Activated naive CD4-positive, alpha-beta T cell treated with anti-CD3 and anti-CD28 coated beads for 36 hours (primary cell): Measurements from ENCODE around the gene BAZ2B. TPM values are rescaled to one million over a fixed set of nuclear protein-coding genes. Genes with fewer than 3 reads are reported as not detected.
"Not testable (repeated sequence)": the region's sequence is repeated elsewhere in the genome, so short reads cannot be mapped to it uniquely, and the experiment has no call there.

Source experiments
- CTCF ChIA-PET: fragments of 350-600 bp; sonication (Branson Sonifier 250); formaldehyde crosslinking; loops from one replicate; lab custom pipeline; 2021; ENCODE audit warnings: antibody characterized with exemption; lab: Charles Lee
- DNase-seq: peaks from one replicate; pipeline ENCODE4 v3.0.0-alpha.2; 2020
- H3K27ac Mint-ChIP-seq: one replicate; pipeline ENCODE4 v1.8.0; 2021; ENCODE audit warnings: mild to moderate bottlenecking, mixed read lengths
- H3K27me3 Mint-ChIP-seq: one replicate; pipeline ENCODE4 v1.8.0; 2021; ENCODE audit warnings: low read depth, mixed read lengths
- H3K36me3 Mint-ChIP-seq: one replicate; pipeline ENCODE4 v1.8.0; 2021; ENCODE audit warnings: low read depth, mixed read lengths
- H3K4me1 Mint-ChIP-seq: one replicate; pipeline ENCODE4 v1.8.0; 2021; ENCODE audit warnings: low read depth, mixed read lengths
- H3K4me3 Mint-ChIP-seq: one replicate; pipeline ENCODE4 v1.8.0; 2021; ENCODE audit warnings: mild to moderate bottlenecking, moderate library complexity, mixed read lengths
- H3K9me3 Mint-ChIP-seq: one replicate; pipeline ENCODE4 v1.8.0; 2021; ENCODE audit warnings: mixed read lengths
- intact Hi-C: fragments of 100-400 bp; cut with micrococcal nuclease; formaldehyde crosslinking; loops from one replicate; pipeline ENCODE4 v1.15.1; 2023
- total RNA-seq, 2 experiments: library from RNA; stranded (reverse); gene quantifications; one replicate each; pipeline ENCODE4 v1.2.3, GENCODE V29; 2021

Gene BAZ2B
- total RNA-seq, 2 experiments from 2014 or later, result 8.3 to 9.7 TPM

DNA sequence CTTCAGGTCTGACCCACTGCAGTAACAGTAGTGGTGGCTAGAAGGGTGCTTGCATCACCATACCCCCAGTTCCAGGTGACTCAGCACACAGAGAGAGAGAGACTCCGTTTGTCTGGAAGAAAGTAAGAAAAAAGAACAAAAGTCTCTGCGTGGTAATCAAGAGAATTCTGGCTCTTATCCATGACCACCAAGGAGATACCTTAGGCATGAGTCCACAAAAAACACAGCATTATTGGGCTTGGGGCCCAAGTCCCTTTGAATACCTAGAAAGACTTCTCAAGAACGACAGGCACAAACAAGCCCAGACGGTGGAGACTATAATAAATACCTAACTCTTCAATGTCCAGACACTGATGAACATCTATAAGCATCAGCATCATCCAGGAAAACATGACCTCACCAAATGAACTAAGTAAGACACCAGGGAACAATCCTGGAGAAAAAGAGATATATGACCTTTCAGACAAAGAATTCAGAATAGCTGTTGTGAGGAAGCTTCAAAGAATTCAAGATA lies 21.7 kb upstream of the BAZ2B start:
- intact Hi-C loops, result no loop called here
- H3K27ac Mint-ChIP-seq, result no peak overlapping the region
- H3K27me3 Mint-ChIP-seq, result no peaks in the 10 kb centered on the region
- no peak overlapping the region for H3K4me3 Mint-ChIP-seq
- CTCF ChIA-PET, result no interaction called here
- H3K4me1 Mint-ChIP-seq, result no peaks in the 10 kb centered on the region
- peaks cover 6% of the 10 kb centered on the region for H3K36me3 Mint-ChIP-seq
- no peak for DNase-seq
- peaks cover 2% of the 10 kb centered on the region for H3K9me3 Mint-ChIP-seq

DNA sequence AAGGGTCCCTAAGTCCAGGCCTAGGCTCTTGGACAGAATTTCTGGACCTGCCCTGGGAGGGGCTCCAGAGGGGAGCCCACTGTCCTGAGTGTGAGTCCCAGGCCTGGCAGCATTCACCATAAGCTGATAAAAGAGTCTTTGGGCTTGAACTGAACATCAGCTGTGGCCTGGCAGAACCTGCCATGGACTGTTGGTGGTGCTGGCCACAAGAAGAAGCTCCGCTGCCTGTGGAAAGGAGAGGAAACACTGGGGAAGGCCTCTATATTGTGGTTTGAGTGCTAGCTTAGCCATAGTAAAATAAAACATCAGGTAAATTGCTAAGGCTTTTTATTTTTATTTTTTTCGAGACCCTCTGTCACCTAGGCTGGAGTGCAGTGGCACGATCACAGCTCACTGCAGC lies 20.9 kb upstream of the BAZ2B start:
- Mint-ChIP-seq H3K4me1 (no peaks in the 10 kb centered on the region), H3K27me3 (no peaks in the 10 kb centered on the region), H3K27ac (no peak overlapping the region), H3K9me3 (peaks cover 2% of the 10 kb centered on the region), H3K4me3 (no peak overlapping the region), H3K36me3 (peaks cover 6% of the 10 kb centered on the region)
- DNase-seq, result no peak
- CTCF ChIA-PET, result no interaction called here
- intact Hi-C loops, result no loop called here

DNA sequence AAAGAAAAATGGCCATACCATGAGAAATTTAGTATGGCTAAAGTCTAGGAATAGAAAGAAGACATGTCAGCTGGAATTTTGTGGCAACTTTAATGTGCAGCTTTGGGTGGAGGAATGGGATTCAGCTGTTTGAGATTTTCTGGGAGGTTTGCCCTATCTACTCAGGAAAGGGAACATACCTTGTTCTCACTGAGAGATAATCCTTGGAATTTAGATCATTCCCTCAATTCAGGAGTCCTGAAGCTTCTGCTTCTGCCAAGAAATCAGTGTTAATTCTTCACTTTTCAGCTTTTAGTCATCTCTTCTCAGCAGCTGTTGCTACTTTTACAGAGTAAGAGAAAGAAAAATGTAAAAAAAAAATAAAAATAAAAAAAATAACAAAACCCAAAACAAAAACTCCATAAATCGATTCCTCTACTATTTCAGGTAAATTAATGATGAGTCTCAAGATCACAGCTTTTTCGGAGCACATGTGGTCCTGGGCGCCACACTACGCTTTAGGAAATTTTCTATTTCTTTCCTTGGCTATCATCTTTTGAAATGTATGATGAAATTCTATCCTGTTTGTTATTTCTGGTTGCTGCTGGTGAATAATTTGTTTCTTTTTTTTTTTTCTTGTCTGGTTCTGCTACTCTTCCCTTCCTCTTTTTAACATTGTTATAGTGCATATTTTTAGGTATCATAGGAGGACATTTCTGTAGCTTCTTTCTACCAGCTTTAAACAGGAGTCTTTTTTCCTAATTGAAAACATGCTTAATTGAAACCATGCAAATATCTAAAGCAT lies 18.9 kb upstream of the BAZ2B start:
- DNase-seq, result no peak
- CTCF ChIA-PET, result interaction anchor here (0.6 kb wide), 1 partner anchor 15 kb away, joined by 3 read pairs; no protein-coding TSS in a partner anchor
- Mint-ChIP-seq H3K4me3 (no peak overlapping the region), H3K36me3 (peaks cover 6% of the 10 kb centered on the region), H3K4me1 (no peaks in the 10 kb centered on the region), H3K9me3 (peaks cover 2% of the 10 kb centered on the region), H3K27me3 (no peaks in the 10 kb centered on the region), H3K27ac (no peak overlapping the region)
- intact Hi-C loops, result no loop called here

GRCh38 chr2:159633219-159633618 lies 16.9 kb upstream of the BAZ2B start:
- no peak overlapping the region for H3K27ac Mint-ChIP-seq
- H3K27me3 Mint-ChIP-seq, result no peaks in the 10 kb centered on the region
- intact Hi-C loops, result no loop called here
- H3K36me3 Mint-ChIP-seq, result peaks cover 5% of the 10 kb centered on the region
- H3K9me3 Mint-ChIP-seq, result no peaks in the 10 kb centered on the region
- no peak for DNase-seq
- no peaks in the 10 kb centered on the region for H3K4me1 Mint-ChIP-seq
- no peak overlapping the region for H3K4me3 Mint-ChIP-seq
- CTCF ChIA-PET, result no interaction called here

GRCh38 chr2:159625628-159626027 lies 9.3 kb upstream of the BAZ2B start:
- DNase-seq, H3K9me3 Mint-ChIP-seq, H3K4me1 Mint-ChIP-seq, H3K27ac Mint-ChIP-seq, H3K4me3 Mint-ChIP-seq, H3K36me3 Mint-ChIP-seq, intact Hi-C loops, H3K27me3 Mint-ChIP-seq: not testable (repeated sequence)
- CTCF ChIA-PET, result interaction anchor here (0.6 kb wide), 1 partner anchor 10 kb away, joined by 3 read pairs; the partner anchor contains the start of gene BAZ2B

DNA sequence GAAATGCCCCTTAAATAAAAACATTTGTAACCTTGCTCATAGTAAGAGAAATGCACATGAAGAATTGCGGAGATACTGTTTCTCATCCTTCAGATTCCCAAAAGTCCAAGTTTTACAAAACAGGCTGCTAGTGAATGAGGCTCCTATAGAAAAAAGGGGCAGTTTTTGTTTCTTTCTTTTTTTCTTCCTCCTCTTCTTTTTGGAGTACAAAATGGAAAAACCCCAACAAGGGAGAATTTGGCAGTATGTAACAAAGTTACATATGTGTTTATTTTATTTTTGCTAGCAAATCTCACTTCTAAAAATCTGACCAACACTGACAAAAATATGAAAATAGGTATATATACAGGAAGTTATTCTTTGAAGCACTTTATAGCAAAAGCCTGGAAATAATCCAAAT lies 7.1 kb upstream of the BAZ2B start:
- H3K9me3 Mint-ChIP-seq, result no peaks in the 10 kb centered on the region
- H3K27ac Mint-ChIP-seq, result no peak overlapping the region
- CTCF ChIA-PET, result no interaction called here
- H3K4me3 Mint-ChIP-seq, result no peak overlapping the region
- intact Hi-C loops, result no loop called here
- no peak for DNase-seq
- no peaks in the 10 kb centered on the region for H3K27me3 Mint-ChIP-seq
- H3K36me3 Mint-ChIP-seq, result no peaks in the 10 kb centered on the region
- H3K4me1 Mint-ChIP-seq, result no peaks in the 10 kb centered on the region

DNA sequence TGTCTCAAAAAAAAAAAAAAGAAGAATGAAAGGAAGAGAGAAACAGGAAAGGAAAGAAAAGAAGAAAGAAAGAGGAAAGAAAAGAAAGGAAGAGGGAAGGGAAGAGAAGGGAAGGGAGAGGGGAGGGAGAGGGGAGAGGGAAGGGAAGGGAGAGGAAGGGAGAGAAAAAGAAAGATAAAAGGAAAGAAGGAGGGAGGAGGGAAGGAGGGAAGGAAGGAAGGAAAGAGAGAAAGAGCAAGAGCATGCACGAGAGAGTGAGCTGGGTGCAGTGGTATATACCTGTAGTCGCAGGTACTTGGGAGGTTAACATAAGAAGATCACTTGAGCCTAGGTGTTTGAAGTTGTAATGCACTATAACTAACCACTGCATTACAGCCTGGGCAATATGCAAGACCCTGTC lies 6.6 kb upstream of the BAZ2B start:
- intact Hi-C loops, result no loop called here
- Mint-ChIP-seq H3K4me3 (no peak overlapping the region), H3K9me3 (no peaks in the 10 kb centered on the region), H3K36me3 (no peaks in the 10 kb centered on the region), H3K27ac (no peak overlapping the region), H3K27me3 (peaks cover 1% of the 10 kb centered on the region), H3K4me1 (no peaks in the 10 kb centered on the region)
- CTCF ChIA-PET, result no interaction called here
- no peak for DNase-seq

DNA sequence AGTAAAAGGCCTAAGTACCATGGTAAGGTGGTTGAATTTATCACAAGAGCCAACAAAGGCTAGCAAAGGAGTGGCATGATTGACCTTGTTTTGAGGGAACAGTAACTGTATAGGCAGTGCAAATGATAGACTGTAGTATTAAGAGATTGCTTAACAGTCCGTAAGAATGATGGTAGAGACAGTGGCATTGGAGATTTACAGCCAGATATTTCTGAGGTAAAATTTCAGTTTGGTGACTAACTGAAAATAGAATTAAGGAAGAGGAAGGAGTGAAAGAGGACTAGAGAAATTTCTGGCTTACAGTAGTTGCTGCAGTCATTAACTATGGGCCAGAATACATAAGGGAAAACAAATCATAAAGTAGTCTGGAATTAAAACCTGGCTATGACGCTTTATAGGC lies 4.4 kb upstream of the BAZ2B start:
- Mint-ChIP-seq H3K36me3 (no peaks in the 10 kb centered on the region), H3K4me1 (peaks cover 2% of the 10 kb centered on the region), H3K9me3 (no peaks in the 10 kb centered on the region), H3K4me3 (no peak overlapping the region), H3K27ac (no peak overlapping the region), H3K27me3 (peaks cover 7% of the 10 kb centered on the region)
- no peak for DNase-seq
- intact Hi-C loops, result no loop called here
- CTCF ChIA-PET, result interaction anchor here (0.7 kb wide), 1 partner anchor 15 kb away, joined by 3 read pairs; no protein-coding TSS in a partner anchor

DNA sequence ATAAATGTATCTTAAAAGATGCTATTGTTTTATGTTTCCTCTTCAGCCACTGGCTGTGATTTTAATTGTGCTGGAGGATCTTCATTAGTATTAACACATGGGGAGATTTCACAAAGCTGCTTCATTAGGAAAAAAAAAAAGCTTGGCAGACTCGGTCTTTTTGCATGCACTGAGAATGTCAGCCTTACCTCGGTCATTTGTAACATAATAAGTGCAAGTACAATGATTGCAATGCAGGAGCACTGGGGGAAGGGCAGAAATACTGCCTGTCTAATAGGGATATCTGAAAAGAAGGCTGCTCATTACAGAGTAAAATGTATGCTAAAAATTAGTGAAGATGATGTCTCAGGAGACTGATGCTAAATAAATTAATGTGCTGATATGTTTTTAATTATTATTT lies 1.3 kb upstream of the BAZ2B start:
- no peaks in the 10 kb centered on the region for H3K36me3 Mint-ChIP-seq
- CTCF ChIA-PET, result interaction anchor here (0.8 kb wide), 1 partner anchor 23 kb away, joined by 3 read pairs; no protein-coding TSS in a partner anchor
- peaks cover 6% of the 10 kb centered on the region for H3K4me1 Mint-ChIP-seq
- H3K9me3 Mint-ChIP-seq, result no peaks in the 10 kb centered on the region
- no peak overlapping the region for H3K4me3 Mint-ChIP-seq
- DNase-seq, result no peak
- H3K27ac Mint-ChIP-seq, result no peak overlapping the region
- intact Hi-C loops, result loop anchor here (2.0 kb wide), 1 partner anchor 331 kb away; the partner anchor contains the start of gene WDSUB1
- peaks cover 12% of the 10 kb centered on the region for H3K27me3 Mint-ChIP-seq

DNA sequence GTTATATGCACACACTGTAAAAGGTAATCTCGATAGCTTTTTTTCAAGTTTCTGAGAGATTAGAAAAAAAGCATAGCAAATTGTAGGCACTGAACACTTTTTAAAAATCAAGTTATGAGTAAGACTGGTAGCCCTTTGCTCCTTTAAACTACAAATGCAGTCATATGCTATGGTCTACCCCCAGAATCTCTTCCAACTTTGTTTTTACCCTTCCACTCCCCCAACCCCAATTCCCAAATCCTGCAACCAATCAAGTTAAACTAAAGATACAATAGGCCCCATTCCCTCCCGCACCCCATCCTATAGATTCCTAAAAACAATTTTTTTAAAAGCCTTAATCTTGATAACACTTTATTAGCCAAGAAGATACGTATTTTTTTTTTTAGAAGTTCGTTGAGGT lies 752 bp upstream of the BAZ2B start:
- Mint-ChIP-seq H3K36me3 (no peaks in the 10 kb centered on the region), H3K27ac (no peak overlapping the region), H3K27me3 (peaks cover 15% of the 10 kb centered on the region), H3K9me3 (no peaks in the 10 kb centered on the region), H3K4me3 (no peak overlapping the region), H3K4me1 (peaks cover 6% of the 10 kb centered on the region)
- no peak for DNase-seq
- CTCF ChIA-PET, result interaction anchor here (0.7 to 0.8 kb wide), 2 partner anchors 21 to 620 kb away, joined by 3 read pairs; no protein-coding TSS in a partner anchor
- intact Hi-C loops, result loop anchor here (2.0 kb wide), 1 partner anchor 330 kb away; the partner anchor contains the start of gene WDSUB1

- peaks cover 6% of the 10 kb centered on the region for H3K4me1 Mint-ChIP-seq
- H3K4me3 Mint-ChIP-seq, result peak overlapping the region; percentile 72
- no peaks in the 10 kb centered on the region for H3K9me3 Mint-ChIP-seq
- peaks cover 15% of the 10 kb centered on the region for H3K27me3 Mint-ChIP-seq
- DNase-seq, result peak; percentile 53
- intact Hi-C loops, result loop anchor here (1.0 to 2.0 kb wide), 3 partner anchors 97 to 329 kb away; partner anchors contain the start of genes MARCHF7 and WDSUB1
- no peak overlapping the region for H3K27ac Mint-ChIP-seq
- no peaks in the 10 kb centered on the region for H3K36me3 Mint-ChIP-seq
- CTCF ChIA-PET, result interaction anchor here (0.6 to 0.7 kb wide), 3 partner anchors 10 to 194 kb away, joined by 3 read pairs; no protein-coding TSS in a partner anchor
Measured at GRCh38 chr2:159615367-159616285, 722 bp downstream of the BAZ2B start.
